ENCODE data around the gene CFAP70. TPM values are rescaled to one million over a fixed set of nuclear protein-coding genes. Genes with fewer than 3 reads are reported as not detected.

Gene CFAP70
- total and polyA plus RNA-seq, 2 of the 8 experiments (the other 6 are each of a cell fraction or from before 2014, with no cell fraction given), result 0.21 to 0.30 TPM

DNA sequence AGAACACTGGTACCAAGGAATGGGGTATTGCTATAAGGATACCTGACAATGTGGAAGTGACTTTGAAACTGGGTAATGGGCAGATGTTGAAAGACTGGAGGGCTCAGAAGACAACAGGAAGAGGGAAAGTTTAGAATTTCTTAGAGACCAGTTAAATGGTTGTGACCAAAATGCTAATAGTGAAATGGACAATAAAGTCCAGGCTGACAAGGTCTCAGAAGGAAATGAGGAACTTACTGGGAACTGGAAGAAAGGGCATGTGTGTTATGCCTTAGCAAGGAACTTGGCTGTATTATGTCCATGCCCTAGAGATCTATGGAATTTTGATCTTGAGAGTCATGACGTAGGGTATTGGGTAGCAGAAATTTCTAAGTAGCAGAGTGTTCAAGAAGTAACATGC is 152.8 kb downstream of the CFAP70 start (continued):
- TF ChIP-seq HDAC6 (IDR thresholded peaks at IDR 0.05; ENCODE audit: low read depth, low read length) (no peak), SP2 (IDR thresholded peaks at IDR 0.05; ENCODE audit: low read length) (no peak), BCL11A (IDR thresholded peaks at IDR 0.05; ENCODE audit: low read depth in 2 of 2, low read length in 2 of 2) (no peak)
